Prostate gland (tissue), 2 donors: ENCODE data around the gene RANGAP1. TPM values are rescaled to one million over a fixed set of nuclear protein-coding genes. Genes with fewer than 3 reads are reported as not detected.

ENCODE experiments used
- DNase-seq: peaks from one replicate; pipeline ENCODE4 v3.0.0-alpha.2; 2019; ENCODE audit warnings: low spot score
- H3K27ac ChIP-seq, 2 donors: fragments of 200-600 bp; sonication (generic); 2 replicates each; pipeline ENCODE4 v1.5.1; 2017 to 2019
- H3K27me3 ChIP-seq: fragments of 200-600 bp; sonication (generic); replicated peaks from 2 replicates; pipeline ENCODE4 v1.5.1; 2019; ENCODE audit not compliant: insufficient read depth
- H3K36me3 ChIP-seq, 2 donors: fragments of 200-600 bp; sonication (generic); 1 replicate in 1 of 2; 2 replicates in 1 of 2; pipeline versions ENCODE4 v1.5.1 to v1.8.1; 2017 to 2019
- H3K4me1 ChIP-seq: fragments of 200-600 bp; sonication (generic); replicated peaks from 2 replicates; pipeline ENCODE4 v1.5.1; 2019
- H3K4me3 ChIP-seq, 2 donors: fragments of 200-600 bp; sonication (generic); 2 replicates each; pipeline ENCODE4 v1.5.1; 2017 to 2019
- H3K9me3 ChIP-seq: fragments of 200-600 bp; sonication (generic); 2 replicates; pipeline ENCODE4 v1.5.1; 2017
- CTCF ChIP-seq, 4 experiments: fragments of 200-600 bp in 2 of 4; fragments of 450-650 bp in 2 of 4; sonication (generic) in 2 of 4; IDR thresholded peaks; 1 replicate in 3 of 4; 2 replicates in 1 of 4; pipeline ENCODE4 v1.5.1; 2016 to 2019; ENCODE audit warnings: antibody characterized with exemption in 4 of 4, mild to moderate bottlenecking in 2 of 4, moderate library complexity in 2 of 4
- POLR2A ChIP-seq: fragments of 450-650 bp; IDR thresholded peaks from one replicate; pipeline ENCODE4 v1.6.1; 2016; ENCODE audit warnings: antibody characterized with exemption, mild to moderate bottlenecking
- POLR2AphosphoS5 ChIP-seq: sonication (generic); formaldehyde crosslinking; IDR thresholded peaks from one replicate; pipeline ENCODE4 v1.6.1; 2017; ENCODE audit warnings: antibody characterized with exemption
- WGBS: methylation state at CpG from one replicate; pipeline ENCODE4 v1.1.5; 2018; 5-methylcytosine and 5-hydroxymethylcytosine counted together
- intact Hi-C: fragments of 100-400 bp; cut with DNase I; formaldehyde crosslinking; loops from one replicate; pipeline ENCODE4 v1.14.2; 2022
- total RNA-seq, 2 donors: library from RNA; depleted of rRNA; stranded (reverse); fragments of >200 nt; gene quantifications; one replicate each; pipeline ENCODE4 v1.1.0, GENCODE V29; 2016

RANGAP1 gene
- total RNA-seq, 2 donors from 2014 or later, result 47.8 to 127 TPM

DNA sequence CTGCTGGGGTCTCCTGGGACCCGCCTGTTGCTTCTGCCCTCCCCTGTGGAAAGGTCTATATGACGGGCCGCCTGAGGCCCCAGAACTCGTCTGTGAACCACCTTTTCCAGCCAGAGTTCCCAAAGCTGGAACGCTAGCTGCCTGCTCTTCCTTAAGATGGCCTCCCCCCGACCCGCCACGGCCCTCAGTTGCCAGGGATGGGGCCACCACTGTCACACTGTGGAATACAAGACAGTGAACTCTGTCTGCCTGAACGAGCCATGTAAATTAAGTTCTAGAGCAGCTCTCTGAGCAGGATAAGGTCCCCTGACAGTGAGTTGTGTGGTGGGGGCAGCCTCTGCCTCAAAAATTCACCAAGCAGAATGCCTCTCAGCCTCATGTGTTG is 55.6 kb downstream of the RANGAP1 start:
- Histone ChIP-seq H3K27me3 (no peaks in the 10 kb centered on the region), H3K36me3 (peaks cover 5 to 23% of the 10 kb centered on the region in 2 donors), H3K4me3 (no peak overlapping the region), H3K27ac (no peak overlapping the region), H3K9me3 (no peaks in the 10 kb centered on the region), H3K4me1 (no peaks in the 10 kb centered on the region)
- 81% methylated on average over 9 of the region's 9 CpGs for WGBS
- no peak for TF ChIP-seq POLR2A
- no peak for TF ChIP-seq CTCF (IDR thresholded peaks at IDR 0.05)
- TF ChIP-seq POLR2AphosphoS5, result no peak
- no peak for DNase-seq
- intact Hi-C loops, result no loop called here

DNA sequence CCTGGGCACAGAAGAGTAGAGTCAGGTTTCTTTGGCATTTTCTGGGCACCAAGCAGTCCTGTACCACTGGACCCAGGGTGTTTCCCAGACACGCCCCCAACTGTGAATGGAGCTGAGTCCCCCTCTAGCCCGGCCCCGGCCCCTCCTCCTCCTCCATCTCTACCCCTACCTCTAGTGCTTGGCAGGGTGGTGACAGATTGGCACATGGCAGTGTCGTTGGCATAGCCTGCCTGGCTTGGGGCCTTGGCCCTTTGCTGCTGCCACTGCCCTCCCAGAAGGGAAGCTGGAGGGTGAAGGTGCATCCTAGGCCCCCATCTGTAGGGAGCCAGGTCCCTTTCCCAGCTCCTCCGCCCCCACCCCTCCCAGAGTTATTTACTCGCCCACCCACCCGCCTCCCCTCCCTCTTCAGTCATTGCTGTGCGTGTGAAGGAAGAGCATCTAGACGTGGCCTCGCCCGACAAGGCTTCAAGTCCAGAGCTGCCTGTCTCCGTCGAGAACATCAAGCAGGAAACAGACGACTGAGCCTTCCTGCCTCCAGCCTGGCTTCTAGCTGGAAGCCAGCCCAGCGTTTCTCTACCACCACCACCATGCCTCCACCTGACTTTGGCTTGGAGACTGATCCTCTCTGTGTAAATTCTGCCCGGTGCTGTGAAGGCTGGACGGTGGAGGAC is 56.1 kb downstream of the RANGAP1 start:
- no peak overlapping the region for H3K4me3 ChIP-seq
- H3K27me3 ChIP-seq, result no peaks in the 10 kb centered on the region
- H3K27ac ChIP-seq, result no peak overlapping the region
- DNase-seq, result no peak
- H3K4me1 ChIP-seq, result no peaks in the 10 kb centered on the region
- 49% methylated on average over 17 of the region's 17 CpGs for WGBS
- TF ChIP-seq POLR2A (no peak), POLR2AphosphoS5 (no peak), CTCF (IDR thresholded peaks at IDR 0.05) (no peak)
- intact Hi-C loops, result no loop called here
- H3K9me3 ChIP-seq, result no peaks in the 10 kb centered on the region
- peaks cover 5 to 23% of the 10 kb centered on the region in 2 donors for H3K36me3 ChIP-seq

DNA sequence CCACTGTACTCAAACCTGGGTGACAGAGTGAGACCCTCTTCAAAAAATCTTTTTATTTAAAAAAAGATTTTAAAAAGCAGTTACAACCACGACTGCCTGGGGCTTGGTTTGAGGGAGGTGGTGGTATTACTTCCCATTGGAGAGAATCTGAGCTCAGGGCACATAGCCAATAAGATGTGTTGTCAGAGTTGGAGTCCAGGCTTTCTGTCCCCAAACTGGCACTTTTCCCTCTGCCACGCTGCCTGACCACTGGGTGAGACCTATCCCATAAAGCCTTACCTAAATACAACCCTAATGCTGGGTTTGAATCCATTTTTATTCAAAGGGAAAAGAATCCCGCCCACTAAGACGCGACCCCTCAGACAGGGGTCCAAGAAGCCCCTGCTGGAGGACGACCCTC is 56.8 kb downstream of the RANGAP1 start:
- Histone ChIP-seq H3K4me1 (no peaks in the 10 kb centered on the region), H3K27me3 (no peaks in the 10 kb centered on the region), H3K4me3 (no peak overlapping the region), H3K9me3 (no peaks in the 10 kb centered on the region), H3K36me3 (peaks cover 5 to 23% of the 10 kb centered on the region in 2 donors), H3K27ac (no peak overlapping the region)
- TF ChIP-seq CTCF (IDR thresholded peaks at IDR 0.05) (no peak), POLR2A (no peak), POLR2AphosphoS5 (no peak)
- 84% methylated on average over 6 of the region's 6 CpGs for WGBS
- no peak for DNase-seq
- intact Hi-C loops, result no loop called here

GRCh38 chr22:41226723-41227655 is 59.0 kb downstream of the RANGAP1 start:
- WGBS, result 88% methylated on average over 26 of the region's 26 CpGs

More at GRCh38 chr22:41226723-41227655, 59.0 kb downstream of the RANGAP1 start:
- H3K4me1 ChIP-seq, result no peaks in the 10 kb centered on the region
- intact Hi-C loops, result no loop called here
- no peaks in the 10 kb centered on the region for H3K27me3 ChIP-seq
- H3K9me3 ChIP-seq, result no peaks in the 10 kb centered on the region
- peaks cover 5 to 23% of the 10 kb centered on the region in 2 donors for H3K36me3 ChIP-seq
- H3K27ac ChIP-seq, result no peak overlapping the region
- no peak overlapping the region for H3K4me3 ChIP-seq
- DNase-seq, result no peak
- no peak for TF ChIP-seq POLR2A
- TF ChIP-seq CTCF (IDR thresholded peaks at IDR 0.05), result no peak
- TF ChIP-seq POLR2AphosphoS5, result no peak
